NCI-H2081 (cell line): ENCODE measurements around the gene MKRN1.
"Not testable (repeated sequence)": the region's sequence is repeated elsewhere in the genome, so short reads cannot be mapped to it uniquely, and the experiment has no call there.

Source experiments
- DNase-seq, 2 experiments: peaks; one replicate each; lab custom pipeline; 2025; lab: John Stamatoyannopoulos, UW

MKRN1 gene

GRCh38 chr7:140479062-140479738, at the start of gene MKRN1:
TSS of gene MKRN1 (minus strand) at chr7:140479505. CDS start at chr7:140479344, 161 bp downstream.
- peak; percentile 99 for DNase-seq

- no peak for DNase-seq
Measured at GRCh38 chr7:140526787-140527664, 47.7 kb upstream of the MKRN1 start.

- no peak for DNase-seq
Measured at GRCh38 chr7:140526214-140526613, 46.9 kb upstream of the MKRN1 start.

GRCh38 chr7:140525743-140526142, 46.4 kb upstream of the MKRN1 start:
- DNase-seq, result no peak

GRCh38 chr7:140521421-140521820, 42.1 kb upstream of the MKRN1 start:
- DNase-seq, result no peak

GRCh38 chr7:140519007-140519399, 39.7 kb upstream of the MKRN1 start:
- no peak for DNase-seq

GRCh38 chr7:140518370-140519006, 39.2 kb upstream of the MKRN1 start:
- DNase-seq, result no peak

- peak; percentile 89 for DNase-seq
Measured at GRCh38 chr7:140517546-140518369, 38.5 kb upstream of the MKRN1 start.

- peak; percentile 22 to 57 for DNase-seq
Measured at GRCh38 chr7:140512317-140513000, 33.2 kb upstream of the MKRN1 start.

GRCh38 chr7:140509789-140510188, 30.5 kb upstream of the MKRN1 start:
- DNase-seq, result no peak

- not testable (repeated sequence) for DNase-seq
Measured at GRCh38 chr7:140507556-140507955, 28.3 kb upstream of the MKRN1 start.

- DNase-seq, result peak; percentile 82 to 97
Measured at GRCh38 chr7:140506788-140507464, 27.6 kb upstream of the MKRN1 start.

GRCh38 chr7:140501966-140502365, 22.7 kb upstream of the MKRN1 start:
- DNase-seq, result no peak

GRCh38 chr7:140497807-140498206, 18.5 kb upstream of the MKRN1 start:
- DNase-seq, result not testable (repeated sequence)

GRCh38 chr7:140497241-140497769, 18.0 kb upstream of the MKRN1 start:
- no peak for DNase-seq

- no peak for DNase-seq
Measured at GRCh38 chr7:140495514-140496097, 16.3 kb upstream of the MKRN1 start.

- DNase-seq, result no peak
Measured at GRCh38 chr7:140494867-140495266, 15.6 kb upstream of the MKRN1 start.

GRCh38 chr7:140489026-140489359, 9.7 kb upstream of the MKRN1 start:
- no peak for DNase-seq

GRCh38 chr7:140485500-140486265, 6.4 kb upstream of the MKRN1 start:
- no peak for DNase-seq
